Lower leg skin (tissue), 4 donors: ENCODE data around the gene RPE65. TPM values are rescaled to one million over a fixed set of nuclear protein-coding genes. Genes with fewer than 3 reads are reported as not detected.

Experiments used
- DNase-seq, 2 donors: peaks; one replicate each; pipeline ENCODE4 v3.0.0-alpha.2; 2019; ENCODE audit warnings: low spot score in 2 of 2
- H3K4me3 ChIP-seq: fragments of 200-600 bp; sonication (generic); 2 replicates; pipeline ENCODE4 v1.5.1; 2017; ENCODE audit warnings: mild to moderate bottlenecking, low read depth; ENCODE audit not compliant: poor library complexity, severe bottlenecking
- CTCF ChIP-seq, 3 donors: fragments of 450-650 bp; IDR thresholded peaks; one replicate each; pipeline ENCODE4 v1.5.1; 2016; ENCODE audit warnings: antibody characterized with exemption in 3 of 3, mild to moderate bottlenecking in 3 of 3, moderate library complexity in 2 of 3
- POLR2A ChIP-seq, 2 donors: fragments of 450-650 bp; IDR thresholded peaks; one replicate each; pipeline ENCODE4 v1.6.1; 2016 to 2017; ENCODE audit warnings: antibody characterized with exemption in 2 of 2, mild to moderate bottlenecking in 1 of 2, moderate library complexity in 1 of 2
- WGBS, 2 donors: methylation state at CpG; one replicate each; pipeline ENCODE4 v1.1.5; 2018; 5-methylcytosine and 5-hydroxymethylcytosine counted together
- intact Hi-C: fragments of 100-400 bp; cut with DNase I; formaldehyde crosslinking; loops from one replicate; pipeline ENCODE4 v1.15.0; 2023; ENCODE audit warnings: low total_unique reads
- total RNA-seq, 4 donors: library from RNA; depleted of rRNA; stranded (reverse); fragments of >200 nt; gene quantifications; one replicate each; pipeline ENCODE4 v1.1.0, GENCODE V29; 2016

RPE65 gene
- total RNA-seq, 4 donors from 2014 or later, result 0.13 TPM; not detected in 3

GRCh38 chr1:68460935-68461334, 11.2 kb upstream of the RPE65 start:
- DNase-seq, result no peak
- no peak overlapping the region for H3K4me3 ChIP-seq
- intact Hi-C loops, result no loop called here
- no peak for TF ChIP-seq CTCF (IDR thresholded peaks at IDR 0.05)
- TF ChIP-seq POLR2A (IDR thresholded peaks at IDR 0.05), result no peak
- 66 to 72% methylated on average over 4 of the region's 4 CpGs for whole genome bisulfite sequencing, 2 donors

- intact Hi-C loops, result no loop called here
These were observed 10.0 kb upstream of the RPE65 start for GRCh38 chr1:68459796-68460195.

GRCh38 chr1:68459091-68459490, 9.3 kb upstream of the RPE65 start:
- no peak for TF ChIP-seq POLR2A (IDR thresholded peaks at IDR 0.05)
- no peak for TF ChIP-seq CTCF (IDR thresholded peaks at IDR 0.05)
- no peak overlapping the region for H3K4me3 ChIP-seq
- no peak for DNase-seq
- intact Hi-C loops, result no loop called here
- 71 to 81% methylated on average over 2 of the region's 2 CpGs for WGBS, 2 donors

More at GRCh38 chr1:68459796-68460195, 10.0 kb upstream of the RPE65 start:
- 79 to 95% methylated on average over 1 of the region's 1 CpG for WGBS, 2 donors
- no peak for TF ChIP-seq CTCF (IDR thresholded peaks at IDR 0.05)
- TF ChIP-seq POLR2A (IDR thresholded peaks at IDR 0.05), result no peak
- no peak overlapping the region for H3K4me3 ChIP-seq
- no peak for DNase-seq

GRCh38 chr1:68456202-68456601, 6.4 kb upstream of the RPE65 start:
- no peak for DNase-seq
- TF ChIP-seq CTCF (IDR thresholded peaks at IDR 0.05) (no peak), POLR2A (IDR thresholded peaks at IDR 0.05) (no peak)
- no peak overlapping the region for H3K4me3 ChIP-seq
- WGBS, 2 donors, result 83 to 89% methylated on average over 1 of the region's 1 CpG
- intact Hi-C loops, result no loop called here

- intact Hi-C loops, result no loop called here
These were observed 4.8 kb upstream of the RPE65 start for GRCh38 chr1:68454534-68454933.

More at GRCh38 chr1:68454534-68454933, 4.8 kb upstream of the RPE65 start:
- no peak overlapping the region for H3K4me3 ChIP-seq
- no peak for DNase-seq
- no peak for TF ChIP-seq CTCF (IDR thresholded peaks at IDR 0.05)
- no peak for TF ChIP-seq POLR2A (IDR thresholded peaks at IDR 0.05)
- WGBS, 2 donors, result 54 to 62% methylated on average over 2 of the region's 2 CpGs
